GM21717 (cell line): ENCODE data around the gene MUSK.

Source experiments
- ATAC-seq: cut with Tn5 transposase; IDR thresholded peaks from one replicate; pipeline ENCODE4 v1.9.1; 2021; ENCODE audit warnings: mild to moderate bottlenecking, moderate library complexity; ENCODE audit not compliant: unreplicated experiment

Gene MUSK

GRCh38 chr9:110668570-110669167 is at the start of gene MUSK:
TSS of gene MUSK (plus strand) at chr9:110668791. CDS start at chr9:110668905, 114 bp downstream.
- no peak for ATAC-seq

- ATAC-seq: no peak
Observed at GRCh38 chr9:110619831-110620230, 48.8 kb upstream of the MUSK start.

GRCh38 chr9:110620726-110621125 is 47.9 kb upstream of the MUSK start:
- ATAC-seq: no peak

- ATAC-seq: no peak
Observed at GRCh38 chr9:110622368-110622767, 46.2 kb upstream of the MUSK start.

GRCh38 chr9:110623462-110624025 is 45.0 kb upstream of the MUSK start:
- no peak for ATAC-seq

- ATAC-seq: peak; percentile 99
Observed at GRCh38 chr9:110626101-110626829, 42.3 kb upstream of the MUSK start.

- no peak for ATAC-seq
Observed at GRCh38 chr9:110635589-110635988, 33.0 kb upstream of the MUSK start.

- ATAC-seq: no peak
Observed at GRCh38 chr9:110638381-110638954, 30.1 kb upstream of the MUSK start.

- no peak for ATAC-seq
Observed at GRCh38 chr9:110640736-110641135, 27.9 kb upstream of the MUSK start.

GRCh38 chr9:110641293-110641692 is 27.3 kb upstream of the MUSK start:
- ATAC-seq: no peak

- no peak for ATAC-seq
Observed at GRCh38 chr9:110648696-110649095, 19.9 kb upstream of the MUSK start.

GRCh38 chr9:110650261-110650660 is 18.3 kb upstream of the MUSK start:
- no peak for ATAC-seq

- ATAC-seq: no peak
Observed at GRCh38 chr9:110650991-110651411, 17.6 kb upstream of the MUSK start.

- no peak for ATAC-seq
Observed at GRCh38 chr9:110655754-110656641, 12.6 kb upstream of the MUSK start.

- ATAC-seq: no peak
Observed at GRCh38 chr9:110659891-110660541, 8.6 kb upstream of the MUSK start.

- no peak for ATAC-seq
Observed at GRCh38 chr9:110669433-110669832, 842 bp downstream of the MUSK start.

GRCh38 chr9:110671849-110672248 is 3.3 kb downstream of the MUSK start:
- ATAC-seq: no peak

- ATAC-seq: no peak
Observed at GRCh38 chr9:110672873-110673510, 4.4 kb downstream of the MUSK start.

- no peak for ATAC-seq
Observed at GRCh38 chr9:110687497-110687896, 18.9 kb downstream of the MUSK start.

GRCh38 chr9:110688329-110688728 is 19.7 kb downstream of the MUSK start:
- ATAC-seq: no peak
